Upper lobe of left lung (tissue), 4 donors: Measurements from ENCODE around the gene RGS7.
"Not testable (repeated sequence)": the region's sequence is repeated elsewhere in the genome, so short reads cannot be mapped to it uniquely, and the experiment has no call there.

Experiments
- POLR2A ChIP-seq, 4 donors: fragments of 450-650 bp; IDR thresholded peaks; one replicate each; pipeline ENCODE4 v1.5.1; 2016 to 2017; ENCODE audit warnings: antibody characterized with exemption in 4 of 4, mild to moderate bottlenecking in 2 of 4
- TF ChIP-seq, protein P1 (sequence below), 6 experiments: fragments of 450-650 bp in 4 of 6; fragments of 200-600 bp in 2 of 6; sonication (generic) in 2 of 6; IDR thresholded peaks; one replicate each; pipeline ENCODE4 v1.5.1; 2016 to 2019; ENCODE audit warnings: antibody characterized with exemption in 6 of 6

DNA sequence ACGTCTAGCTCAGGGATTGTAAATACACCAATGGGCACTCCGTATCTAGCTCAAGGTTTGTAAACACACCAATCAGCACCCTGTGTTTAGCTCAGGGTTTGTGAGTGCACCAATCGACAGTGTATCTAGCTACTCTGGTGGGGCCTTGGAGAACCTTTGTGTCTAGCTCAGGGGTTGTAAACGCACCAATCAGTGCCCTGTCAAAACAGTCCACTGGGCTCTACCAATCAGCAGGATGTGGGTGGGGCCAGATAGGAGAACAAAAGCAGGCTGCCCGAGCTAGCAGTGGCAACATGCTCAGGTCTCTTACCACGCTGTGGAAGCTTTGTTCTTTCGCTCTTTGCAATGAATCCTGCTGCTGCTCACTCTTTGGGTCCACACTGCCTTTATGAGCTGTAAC is 593.9 kb downstream of the RGS7 start:
- TF ChIP-seq, protein P1, sequence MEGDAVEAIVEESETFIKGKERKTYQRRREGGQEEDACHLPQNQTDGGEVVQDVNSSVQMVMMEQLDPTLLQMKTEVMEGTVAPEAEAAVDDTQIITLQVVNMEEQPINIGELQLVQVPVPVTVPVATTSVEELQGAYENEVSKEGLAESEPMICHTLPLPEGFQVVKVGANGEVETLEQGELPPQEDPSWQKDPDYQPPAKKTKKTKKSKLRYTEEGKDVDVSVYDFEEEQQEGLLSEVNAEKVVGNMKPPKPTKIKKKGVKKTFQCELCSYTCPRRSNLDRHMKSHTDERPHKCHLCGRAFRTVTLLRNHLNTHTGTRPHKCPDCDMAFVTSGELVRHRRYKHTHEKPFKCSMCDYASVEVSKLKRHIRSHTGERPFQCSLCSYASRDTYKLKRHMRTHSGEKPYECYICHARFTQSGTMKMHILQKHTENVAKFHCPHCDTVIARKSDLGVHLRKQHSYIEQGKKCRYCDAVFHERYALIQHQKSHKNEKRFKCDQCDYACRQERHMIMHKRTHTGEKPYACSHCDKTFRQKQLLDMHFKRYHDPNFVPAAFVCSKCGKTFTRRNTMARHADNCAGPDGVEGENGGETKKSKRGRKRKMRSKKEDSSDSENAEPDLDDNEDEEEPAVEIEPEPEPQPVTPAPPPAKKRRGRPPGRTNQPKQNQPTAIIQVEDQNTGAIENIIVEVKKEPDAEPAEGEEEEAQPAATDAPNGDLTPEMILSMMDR (IDR thresholded peaks at IDR 0.05): not testable (repeated sequence)
- not testable (repeated sequence) for TF ChIP-seq POLR2A (IDR thresholded peaks at IDR 0.05)
